HL-60 (cell line): ENCODE data around the gene PRND.

Source experiments
- DNase-seq, 2 experiments: peaks; one replicate each; pipeline ENCODE4 v3.0.0-alpha.2; 2010 to 2020; ENCODE audit warnings: low read depth in 1 of 2, low spot score in 1 of 2
- H3K27ac ChIP-seq: fragments of 250-450 bp; sonication (Bioruptor Pico); replicated peaks from 2 replicates; pipeline ENCODE4 v1.5.1; 2020; ENCODE audit warnings: mild to moderate bottlenecking, moderate library complexity
- H3K27me3 ChIP-seq: fragments of 250-450 bp; sonication (Bioruptor Pico); 2 replicates; pipeline ENCODE4 v1.5.1; 2021; ENCODE audit warnings: mild to moderate bottlenecking, moderate library complexity; ENCODE audit not compliant: insufficient read depth, poor library complexity, severe bottlenecking
- H3K4me3 ChIP-seq: replicated peaks from 2 replicates; pipeline ENCODE4 v1.5.1; 2011; ENCODE audit warnings: mild to moderate bottlenecking, control low read depth, low read length; ENCODE audit not compliant: insufficient read depth
- GABPA ChIP-seq: IDR thresholded peaks from 2 replicates; pipeline ENCODE4 v1.6.1; 2012; ENCODE audit warnings: low read depth
- POLR2AphosphoS5 ChIP-seq: IDR thresholded peaks from 2 replicates; pipeline ENCODE4 v1.6.1; 2012; ENCODE audit warnings: low read depth
- SPI1 ChIP-seq: IDR thresholded peaks from 2 replicates; pipeline ENCODE4 v1.6.1; 2012; ENCODE audit warnings: low read depth, mild to moderate bottlenecking, borderline replicate concordance
- TF ChIP-seq, protein P1 (sequence below): IDR thresholded peaks from one replicate; pipeline ENCODE4 v1.5.1; 2011; ENCODE audit warnings: low read length, control low read depth, inconsistent platforms; ENCODE audit not compliant: insufficient read depth
- TF ChIP-seq, protein P2 (sequence below): IDR thresholded peaks from 2 replicates; pipeline ENCODE4 v1.6.1; 2012; ENCODE audit warnings: low read depth; ENCODE audit not compliant: insufficient replicate concordance

The PRND gene

DNA sequence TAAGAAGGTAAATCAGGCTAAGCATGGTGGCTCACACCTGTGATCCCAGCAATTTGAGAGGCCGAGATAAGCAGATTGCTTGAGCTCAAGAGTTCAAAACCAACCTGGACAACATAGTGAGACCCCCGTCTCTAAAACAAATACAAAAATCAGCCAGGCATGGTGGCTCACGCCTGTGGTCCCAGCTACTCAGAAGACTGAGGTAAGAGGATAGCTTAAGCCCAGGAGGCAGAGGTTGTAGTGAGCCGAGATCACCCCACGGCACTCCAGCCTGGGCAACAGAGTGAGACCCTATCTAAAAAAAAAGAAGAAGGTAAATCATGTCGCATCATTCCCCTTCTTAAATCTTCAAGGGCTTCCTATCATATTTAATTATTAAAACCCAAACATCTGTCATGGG, 39.0 kb upstream of the PRND start:
- no peak for DNase-seq
- TF ChIP-seq, protein P1, sequence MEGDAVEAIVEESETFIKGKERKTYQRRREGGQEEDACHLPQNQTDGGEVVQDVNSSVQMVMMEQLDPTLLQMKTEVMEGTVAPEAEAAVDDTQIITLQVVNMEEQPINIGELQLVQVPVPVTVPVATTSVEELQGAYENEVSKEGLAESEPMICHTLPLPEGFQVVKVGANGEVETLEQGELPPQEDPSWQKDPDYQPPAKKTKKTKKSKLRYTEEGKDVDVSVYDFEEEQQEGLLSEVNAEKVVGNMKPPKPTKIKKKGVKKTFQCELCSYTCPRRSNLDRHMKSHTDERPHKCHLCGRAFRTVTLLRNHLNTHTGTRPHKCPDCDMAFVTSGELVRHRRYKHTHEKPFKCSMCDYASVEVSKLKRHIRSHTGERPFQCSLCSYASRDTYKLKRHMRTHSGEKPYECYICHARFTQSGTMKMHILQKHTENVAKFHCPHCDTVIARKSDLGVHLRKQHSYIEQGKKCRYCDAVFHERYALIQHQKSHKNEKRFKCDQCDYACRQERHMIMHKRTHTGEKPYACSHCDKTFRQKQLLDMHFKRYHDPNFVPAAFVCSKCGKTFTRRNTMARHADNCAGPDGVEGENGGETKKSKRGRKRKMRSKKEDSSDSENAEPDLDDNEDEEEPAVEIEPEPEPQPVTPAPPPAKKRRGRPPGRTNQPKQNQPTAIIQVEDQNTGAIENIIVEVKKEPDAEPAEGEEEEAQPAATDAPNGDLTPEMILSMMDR, result no peak
- TF ChIP-seq GABPA, result no peak
- TF ChIP-seq POLR2AphosphoS5, result no peak
- no peak for TF ChIP-seq SPI1
- TF ChIP-seq, protein P2, sequence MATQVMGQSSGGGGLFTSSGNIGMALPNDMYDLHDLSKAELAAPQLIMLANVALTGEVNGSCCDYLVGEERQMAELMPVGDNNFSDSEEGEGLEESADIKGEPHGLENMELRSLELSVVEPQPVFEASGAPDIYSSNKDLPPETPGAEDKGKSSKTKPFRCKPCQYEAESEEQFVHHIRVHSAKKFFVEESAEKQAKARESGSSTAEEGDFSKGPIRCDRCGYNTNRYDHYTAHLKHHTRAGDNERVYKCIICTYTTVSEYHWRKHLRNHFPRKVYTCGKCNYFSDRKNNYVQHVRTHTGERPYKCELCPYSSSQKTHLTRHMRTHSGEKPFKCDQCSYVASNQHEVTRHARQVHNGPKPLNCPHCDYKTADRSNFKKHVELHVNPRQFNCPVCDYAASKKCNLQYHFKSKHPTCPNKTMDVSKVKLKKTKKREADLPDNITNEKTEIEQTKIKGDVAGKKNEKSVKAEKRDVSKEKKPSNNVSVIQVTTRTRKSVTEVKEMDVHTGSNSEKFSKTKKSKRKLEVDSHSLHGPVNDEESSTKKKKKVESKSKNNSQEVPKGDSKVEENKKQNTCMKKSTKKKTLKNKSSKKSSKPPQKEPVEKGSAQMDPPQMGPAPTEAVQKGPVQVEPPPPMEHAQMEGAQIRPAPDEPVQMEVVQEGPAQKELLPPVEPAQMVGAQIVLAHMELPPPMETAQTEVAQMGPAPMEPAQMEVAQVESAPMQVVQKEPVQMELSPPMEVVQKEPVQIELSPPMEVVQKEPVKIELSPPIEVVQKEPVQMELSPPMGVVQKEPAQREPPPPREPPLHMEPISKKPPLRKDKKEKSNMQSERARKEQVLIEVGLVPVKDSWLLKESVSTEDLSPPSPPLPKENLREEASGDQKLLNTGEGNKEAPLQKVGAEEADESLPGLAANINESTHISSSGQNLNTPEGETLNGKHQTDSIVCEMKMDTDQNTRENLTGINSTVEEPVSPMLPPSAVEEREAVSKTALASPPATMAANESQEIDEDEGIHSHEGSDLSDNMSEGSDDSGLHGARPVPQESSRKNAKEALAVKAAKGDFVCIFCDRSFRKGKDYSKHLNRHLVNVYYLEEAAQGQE, result no peak
- Histone ChIP-seq H3K27ac (no peak overlapping the region), H3K27me3 (no peaks in the 10 kb centered on the region), H3K4me3 (no peak overlapping the region)

DNA sequence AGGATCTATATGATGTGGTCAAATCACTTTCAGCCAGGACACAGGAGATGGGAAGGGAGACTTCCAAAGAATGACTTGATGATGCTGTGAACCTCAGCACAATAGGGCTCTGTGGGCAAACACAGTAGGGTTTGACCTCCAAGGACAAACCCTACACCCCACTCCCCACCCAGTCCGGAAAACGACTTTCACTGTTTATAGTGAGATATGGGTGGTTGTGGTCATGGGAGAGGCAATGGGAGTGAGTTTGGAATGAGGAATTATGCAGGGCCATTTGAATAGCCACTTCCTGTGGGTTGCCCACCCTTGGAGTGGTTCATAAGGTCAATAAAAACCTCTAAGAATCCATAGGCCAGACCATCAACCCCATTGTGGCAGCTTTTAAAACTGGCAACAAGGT, 38.4 kb upstream of the PRND start:
- Histone ChIP-seq H3K27me3 (no peaks in the 10 kb centered on the region), H3K4me3 (no peak overlapping the region), H3K27ac (no peak overlapping the region)
- DNase-seq, result no peak
- TF ChIP-seq, protein P2, result no peak
- TF ChIP-seq GABPA (no peak), SPI1 (no peak), POLR2AphosphoS5 (no peak)
- TF ChIP-seq, protein P1, result no peak

DNA sequence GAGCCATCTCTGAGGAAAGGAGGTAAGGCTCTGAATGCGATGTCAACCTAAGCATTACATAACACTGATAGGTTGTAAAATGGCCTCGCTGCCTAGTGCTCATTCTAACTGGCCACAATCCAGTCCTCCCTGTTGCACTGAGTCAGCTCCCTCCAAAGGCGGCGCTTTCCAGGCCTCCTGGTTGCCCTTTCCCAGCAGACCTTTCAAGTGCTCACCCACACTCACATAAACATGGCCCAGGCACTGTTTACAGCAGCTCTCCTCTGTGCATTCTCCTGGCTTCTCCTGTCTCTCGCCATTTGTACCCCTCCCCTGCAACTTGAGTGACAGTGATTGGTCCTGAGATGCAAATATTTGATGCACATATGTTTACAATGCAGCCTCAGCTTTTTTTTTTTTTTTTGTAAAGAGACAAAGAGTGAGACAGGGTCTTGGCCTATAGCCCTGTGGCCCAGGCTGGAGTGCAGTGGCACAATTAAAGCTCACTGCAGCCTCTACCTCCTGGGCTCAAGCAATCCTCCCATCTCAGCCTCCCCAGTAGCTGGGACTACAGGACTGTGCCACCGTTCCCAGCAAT, 36.8 kb upstream of the PRND start:
- no peak for DNase-seq
- H3K27ac ChIP-seq, result no peak overlapping the region

More for the DNA sequence above, 36.8 kb upstream of the PRND start:
- Histone ChIP-seq H3K4me3 (no peak overlapping the region), H3K27me3 (no peaks in the 10 kb centered on the region)
- TF ChIP-seq GABPA (no peak), SPI1 (no peak), POLR2AphosphoS5 (no peak)
- TF ChIP-seq, protein P1, result no peak
- TF ChIP-seq, protein P2, result no peak
